Adipocyte (in vitro differentiated cells): ENCODE results near the gene SPAG6.

ENCODE experiments used
- DNase-seq: peaks from one replicate; pipeline ENCODE4 v3.0.0-alpha.2; 2015; ENCODE audit warnings: low read depth
- H3K27me3 ChIP-seq: replicated peaks from 2 replicates; pipeline ENCODE4 v1.7.0; 2013; ENCODE audit warnings: mild to moderate bottlenecking, low read length, moderate library complexity; ENCODE audit not compliant: control insufficient read depth, insufficient read depth
- H3K36me3 ChIP-seq: 2 replicates; pipeline ENCODE4 v1.7.0; 2013; ENCODE audit warnings: low read length, mild to moderate bottlenecking, moderate library complexity; ENCODE audit not compliant: control insufficient read depth, insufficient read depth, severe bottlenecking
- H3K4me1 ChIP-seq: 2 replicates; pipeline ENCODE4 v1.7.0; 2013; ENCODE audit warnings: mild to moderate bottlenecking, low read length, moderate library complexity; ENCODE audit not compliant: control insufficient read depth, insufficient read depth
- H3K4me3 ChIP-seq: 2 replicates; pipeline ENCODE4 v1.7.0; 2013; ENCODE audit warnings: mild to moderate bottlenecking, low read length, moderate library complexity
- H3K9ac ChIP-seq: 2 replicates; pipeline ENCODE4 v1.7.0; 2013; ENCODE audit warnings: mild to moderate bottlenecking, low read length, moderate library complexity
- H3K9me3 ChIP-seq: 2 replicates; pipeline ENCODE4 v1.7.0; 2013; ENCODE audit warnings: mild to moderate bottlenecking, low read length, moderate library complexity; ENCODE audit not compliant: control insufficient read depth

Gene SPAG6

GRCh38 chr10:22442063-22442462 is 96.8 kb downstream of the SPAG6 start:
- no peak for DNase-seq
- H3K4me3 ChIP-seq = no peak overlapping the region
- no peaks in the 10 kb centered on the region for H3K27me3 ChIP-seq

GRCh38 chr10:22442468-22442867 is 97.2 kb downstream of the SPAG6 start:
- no peak overlapping the region for H3K9ac ChIP-seq

More at GRCh38 chr10:22442063-22442462, 96.8 kb downstream of the SPAG6 start:
- Histone ChIP-seq H3K4me1 (peaks cover 20% of the 10 kb centered on the region), H3K9ac (no peak overlapping the region), H3K9me3 (no peaks in the 10 kb centered on the region), H3K36me3 (no peaks in the 10 kb centered on the region)

GRCh38 chr10:22443175-22443901 is 98.0 kb downstream of the SPAG6 start:
- no peaks in the 10 kb centered on the region for H3K36me3 ChIP-seq
- no peak overlapping the region for H3K4me3 ChIP-seq
- peaks cover 14% of the 10 kb centered on the region for H3K4me1 ChIP-seq
- no peak overlapping the region for H3K9ac ChIP-seq
- H3K27me3 ChIP-seq = no peaks in the 10 kb centered on the region
- no peaks in the 10 kb centered on the region for H3K9me3 ChIP-seq
- peak; percentile 57 for DNase-seq

More at GRCh38 chr10:22442468-22442867, 97.2 kb downstream of the SPAG6 start:
- Histone ChIP-seq H3K36me3 (no peaks in the 10 kb centered on the region), H3K27me3 (no peaks in the 10 kb centered on the region), H3K9me3 (no peaks in the 10 kb centered on the region), H3K4me1 (peaks cover 20% of the 10 kb centered on the region), H3K4me3 (no peak overlapping the region)
- no peak for DNase-seq

GRCh38 chr10:22444219-22444788 is 99.0 kb downstream of the SPAG6 start:
- no peaks in the 10 kb centered on the region for H3K27me3 ChIP-seq
- H3K9ac ChIP-seq = no peak overlapping the region
- H3K4me3 ChIP-seq = no peak overlapping the region
- H3K9me3 ChIP-seq = no peaks in the 10 kb centered on the region
- no peak for DNase-seq
- peaks cover 10% of the 10 kb centered on the region for H3K4me1 ChIP-seq
- H3K36me3 ChIP-seq = no peaks in the 10 kb centered on the region

GRCh38 chr10:22445495-22445894 is 100.2 kb downstream of the SPAG6 start:
- Histone ChIP-seq H3K4me3 (no peak overlapping the region), H3K9ac (no peak overlapping the region), H3K9me3 (no peaks in the 10 kb centered on the region), H3K27me3 (no peaks in the 10 kb centered on the region), H3K36me3 (no peaks in the 10 kb centered on the region), H3K4me1 (peaks cover 10% of the 10 kb centered on the region)
- no peak for DNase-seq

GRCh38 chr10:22447068-22447467 is 101.8 kb downstream of the SPAG6 start:
- Histone ChIP-seq H3K9me3 (no peaks in the 10 kb centered on the region), H3K4me1 (peaks cover 10% of the 10 kb centered on the region), H3K9ac (no peak overlapping the region), H3K36me3 (no peaks in the 10 kb centered on the region), H3K4me3 (no peak overlapping the region), H3K27me3 (no peaks in the 10 kb centered on the region)
- no peak for DNase-seq

GRCh38 chr10:22451346-22451745 is 106.0 kb downstream of the SPAG6 start:
- DNase-seq = no peak
- Histone ChIP-seq H3K27me3 (no peaks in the 10 kb centered on the region), H3K36me3 (no peaks in the 10 kb centered on the region), H3K4me1 (no peaks in the 10 kb centered on the region), H3K4me3 (no peak overlapping the region), H3K9me3 (no peaks in the 10 kb centered on the region), H3K9ac (no peak overlapping the region)

- Histone ChIP-seq H3K4me3 (no peak overlapping the region), H3K27me3 (no peaks in the 10 kb centered on the region), H3K9me3 (no peaks in the 10 kb centered on the region), H3K9ac (no peak overlapping the region), H3K36me3 (no peaks in the 10 kb centered on the region), H3K4me1 (no peaks in the 10 kb centered on the region)
- DNase-seq = no peak
Observed at GRCh38 chr10:22453320-22453719, 108.0 kb downstream of the SPAG6 start.

GRCh38 chr10:22453948-22454591 is 108.8 kb downstream of the SPAG6 start:
- H3K36me3 ChIP-seq = no peaks in the 10 kb centered on the region
- no peaks in the 10 kb centered on the region for H3K27me3 ChIP-seq
- no peaks in the 10 kb centered on the region for H3K4me1 ChIP-seq
- H3K4me3 ChIP-seq = no peak overlapping the region
- DNase-seq = no peak
- no peaks in the 10 kb centered on the region for H3K9me3 ChIP-seq
- no peak overlapping the region for H3K9ac ChIP-seq

GRCh38 chr10:22454634-22455033 is 109.3 kb downstream of the SPAG6 start:
- DNase-seq = no peak
- H3K9me3 ChIP-seq = no peaks in the 10 kb centered on the region
- no peaks in the 10 kb centered on the region for H3K4me1 ChIP-seq
- no peaks in the 10 kb centered on the region for H3K27me3 ChIP-seq
- H3K36me3 ChIP-seq = no peaks in the 10 kb centered on the region
- no peak overlapping the region for H3K9ac ChIP-seq
- no peak overlapping the region for H3K4me3 ChIP-seq

- no peak overlapping the region for H3K9ac ChIP-seq
Observed at GRCh38 chr10:22455068-22455857, 110.0 kb downstream of the SPAG6 start.

More at GRCh38 chr10:22455068-22455857, 110.0 kb downstream of the SPAG6 start:
- no peaks in the 10 kb centered on the region for H3K9me3 ChIP-seq
- no peak overlapping the region for H3K4me3 ChIP-seq
- DNase-seq = no peak
- H3K36me3 ChIP-seq = no peaks in the 10 kb centered on the region
- no peaks in the 10 kb centered on the region for H3K27me3 ChIP-seq
- no peaks in the 10 kb centered on the region for H3K4me1 ChIP-seq
